ENCODE data around the gene HLA-DPB1. TPM values are rescaled to one million over a fixed set of nuclear protein-coding genes. Genes with fewer than 3 reads are reported as not detected.
"Not testable (repeated sequence)": the region's sequence is repeated elsewhere in the genome, so short reads cannot be mapped to it uniquely, and the experiment has no call there.

The HLA-DPB1 gene
- not detected in 2 replicates for total RNA-seq (2014; rRNA removed; shearing (Covaris generic))

GRCh38 chr6:33075568-33076405, at the start of gene HLA-DPB1:
Gene HLA-DPB1, plus strand, starts transcription at chr6:33075990. Its CDS starts 52 bp downstream, at chr6:33076042.
- DNase-seq (ENCODE audit: low read depth) = peak; percentile 69

GRCh38 chr6:33028220-33028849, 47.5 kb upstream of the HLA-DPB1 start:
- no peak for DNase-seq (ENCODE audit: low read depth)

GRCh38 chr6:33029328-33030184, 46.2 kb upstream of the HLA-DPB1 start:
- no peak for DNase-seq (ENCODE audit: low read depth)

- DNase-seq (ENCODE audit: low read depth) = no peak
Measured at GRCh38 chr6:33030245-33030644, 45.5 kb upstream of the HLA-DPB1 start.

GRCh38 chr6:33034554-33034953, 41.2 kb upstream of the HLA-DPB1 start:
- no peak for DNase-seq (ENCODE audit: low read depth)

- no peak for DNase-seq (ENCODE audit: low read depth)
Measured at GRCh38 chr6:33036535-33036934, 39.3 kb upstream of the HLA-DPB1 start.

- DNase-seq (ENCODE audit: low read depth) = no peak
Measured at GRCh38 chr6:33040157-33040556, 35.6 kb upstream of the HLA-DPB1 start.

- no peak for DNase-seq (ENCODE audit: low read depth)
Measured at GRCh38 chr6:33049323-33050013, 26.3 kb upstream of the HLA-DPB1 start.

GRCh38 chr6:33050014-33050810, 25.6 kb upstream of the HLA-DPB1 start:
- DNase-seq (ENCODE audit: low read depth) = no peak

- no peak for DNase-seq (ENCODE audit: low read depth)
Measured at GRCh38 chr6:33052627-33053026, 23.2 kb upstream of the HLA-DPB1 start.

- DNase-seq (ENCODE audit: low read depth) = no peak
Measured at GRCh38 chr6:33053230-33053629, 22.6 kb upstream of the HLA-DPB1 start.

- no peak for DNase-seq (ENCODE audit: low read depth)
Measured at GRCh38 chr6:33057222-33058150, 18.3 kb upstream of the HLA-DPB1 start.

- peak; percentile 42 for DNase-seq (ENCODE audit: low read depth)
Measured at GRCh38 chr6:33061987-33062386, 13.8 kb upstream of the HLA-DPB1 start.

GRCh38 chr6:33063435-33063834, 12.4 kb upstream of the HLA-DPB1 start:
- DNase-seq (ENCODE audit: low read depth) = not testable (repeated sequence)

GRCh38 chr6:33064723-33065122, 11.1 kb upstream of the HLA-DPB1 start:
- DNase-seq (ENCODE audit: low read depth) = no peak

GRCh38 chr6:33065312-33065711, 10.5 kb upstream of the HLA-DPB1 start:
- DNase-seq (ENCODE audit: low read depth) = no peak

GRCh38 chr6:33066917-33067521, 8.8 kb upstream of the HLA-DPB1 start:
- no peak for DNase-seq (ENCODE audit: low read depth)

- no peak for DNase-seq (ENCODE audit: low read depth)
Measured at GRCh38 chr6:33069021-33069738, 6.6 kb upstream of the HLA-DPB1 start.
